IMR-90 (cell line): ENCODE measurements around the gene STAT5A. TPM values are rescaled to one million over a fixed set of nuclear protein-coding genes. Genes with fewer than 3 reads are reported as not detected.

ENCODE experiments used
- ATAC-seq: fragments of 200-7000 bp; cut with Tn5 transposase; 2 replicates; pipeline ENCODE4 v1.9.1; 2020; ENCODE audit warnings: low read depth, mild to moderate bottlenecking, moderate library complexity
- BruUV-seq: library from RNA; stranded (reverse); fragments of 400-500 nt; replicated peaks from 2 replicates; lab custom pipeline; 2021; lab: Mats Ljungman, UMichigan
- CTCF ChIA-PET: fragments of 300-600 bp; formaldehyde crosslinking; extraction: SDS; loops from one replicate; lab custom pipeline; 2021; ENCODE audit warnings: antibody characterized with exemption; lab: Yijun Ruan, JAX
- POLR2A ChIA-PET: fragments of 300-600 bp; sonication (Branson Sonifier 250); formaldehyde crosslinking; loops from one replicate; lab custom pipeline; 2022; ENCODE audit warnings: antibody characterized with exemption; ENCODE audit not compliant: unreplicated experiment; lab: Charles Lee
- DNase-seq: peaks from one replicate; pipeline ENCODE4 v3.0.0; 2013
- H2AFZ ChIP-seq: replicated peaks from 2 replicates; pipeline ENCODE3; 2013; ENCODE audit warnings: low read length, mild to moderate bottlenecking; ENCODE audit not compliant: poor library complexity
- H2AK5ac ChIP-seq: 2 replicates; pipeline ENCODE4 v1.6.1; 2013; ENCODE audit warnings: low read depth, low read length, inconsistent platforms
- H2AK9ac ChIP-seq: replicated peaks from 2 replicates; pipeline ENCODE3; 2013; ENCODE audit warnings: mild to moderate bottlenecking, low read depth, low read length, moderate library complexity; ENCODE audit not compliant: poor library complexity
- H2BK120ac ChIP-seq: 2 replicates; pipeline ENCODE4 v1.6.1; 2013; ENCODE audit warnings: low read depth, low read length, inconsistent platforms
- H2BK15ac ChIP-seq: 3 replicates; pipeline ENCODE4 v1.6.1; 2013; ENCODE audit warnings: low read depth, low read length, inconsistent platforms
- H2BK20ac ChIP-seq: 2 replicates; pipeline ENCODE4 v1.6.1; 2013; ENCODE audit warnings: low read depth, mild to moderate bottlenecking, inconsistent platforms, low read length, moderate library complexity
- H2BK5ac ChIP-seq: 2 replicates; pipeline ENCODE4 v1.6.1; 2013; ENCODE audit warnings: mild to moderate bottlenecking, low read depth, low read length, inconsistent platforms; ENCODE audit not compliant: poor library complexity, severe bottlenecking
- H3K14ac ChIP-seq: replicated peaks from 2 replicates; pipeline ENCODE4 v1.6.1; 2013; ENCODE audit warnings: low read depth, low read length, inconsistent platforms
- H3K18ac ChIP-seq: 2 replicates; pipeline ENCODE4 v1.6.1; 2013; ENCODE audit warnings: low read depth, low read length, control low read depth
- H3K23ac ChIP-seq: 2 replicates; pipeline ENCODE4 v1.6.1; 2013; ENCODE audit warnings: low read depth, low read length, inconsistent platforms
- H3K27ac ChIP-seq: 2 replicates; pipeline ENCODE4 v1.5.1; 2013; ENCODE audit warnings: mild to moderate bottlenecking, control low read depth, low read length; ENCODE audit not compliant: insufficient read depth
- H3K27me3 ChIP-seq: 2 replicates; pipeline ENCODE4 v1.6.1; 2013; ENCODE audit warnings: low read length; ENCODE audit not compliant: control insufficient read depth, insufficient read depth
- H3K36me3 ChIP-seq: 2 replicates; pipeline ENCODE4 v1.6.1; 2013; ENCODE audit warnings: low read length, mixed read lengths; ENCODE audit not compliant: control insufficient read depth, insufficient read depth
- H3K4ac ChIP-seq: 2 replicates; pipeline ENCODE4 v1.6.1; 2013; ENCODE audit warnings: low read depth, low read length, inconsistent platforms
- H3K4me1 ChIP-seq: 2 replicates; pipeline ENCODE4 v1.6.1; 2013; ENCODE audit warnings: low read length, mixed read lengths; ENCODE audit not compliant: control insufficient read depth, insufficient read depth
- H3K4me2 ChIP-seq: 2 replicates; pipeline ENCODE4 v1.6.1; 2013; ENCODE audit warnings: low read depth, mild to moderate bottlenecking, control low read depth, low read length, moderate library complexity
- H3K4me3 ChIP-seq: 2 replicates; pipeline ENCODE4 v1.5.1; 2013; ENCODE audit warnings: low read depth, mild to moderate bottlenecking, control low read depth, low read length, moderate library complexity; ENCODE audit not compliant: insufficient read depth
- H3K56ac ChIP-seq: 2 replicates; pipeline ENCODE4 v1.6.1; 2013; ENCODE audit warnings: low read length, inconsistent platforms; ENCODE audit not compliant: insufficient read depth; ENCODE audit errors: extremely low read depth
- H3K79me1 ChIP-seq, 2 experiments: 2 replicates each; pipeline ENCODE4 v1.6.1; 2013; ENCODE audit warnings: low read length in 2 of 2, inconsistent platforms in 1 of 2, low read depth in 1 of 2
- H3K9ac ChIP-seq: 2 replicates; pipeline ENCODE4 v1.6.1; 2013; ENCODE audit warnings: low read depth, low read length, control low read depth
- H3K9me1 ChIP-seq: 2 replicates; pipeline ENCODE4 v1.6.1; 2013; ENCODE audit warnings: low read length, inconsistent platforms; ENCODE audit not compliant: insufficient read depth
- H3K9me3 ChIP-seq: 2 replicates; pipeline ENCODE4 v1.6.1; 2013; ENCODE audit warnings: low read length; ENCODE audit not compliant: control insufficient read depth, insufficient read depth
- H4K20me1 ChIP-seq: 2 replicates; pipeline ENCODE4 v1.6.1; 2013; ENCODE audit warnings: low read length, inconsistent platforms; ENCODE audit not compliant: insufficient read depth
- H4K5ac ChIP-seq: 2 replicates; pipeline ENCODE4 v1.6.1; 2013; ENCODE audit warnings: mild to moderate bottlenecking, low read depth, low read length, control low read depth
- H4K8ac ChIP-seq, 2 experiments: 2 replicates each; pipeline ENCODE4 v1.6.1; 2013; ENCODE audit warnings: low read depth in 2 of 2, low read length in 2 of 2, control low read depth in 1 of 2, inconsistent platforms in 1 of 2
- H4K91ac ChIP-seq: 2 replicates; pipeline ENCODE4 v1.6.1; 2013; ENCODE audit warnings: low read depth, low read length, inconsistent platforms; ENCODE audit not compliant: insufficient read depth
- BHLHE40 ChIP-seq: fragments of 150-350 bp; IDR thresholded peaks from 2 replicates; pipeline ENCODE4 v1.6.1; 2016; ENCODE audit warnings: mild to moderate bottlenecking, low read depth, low read length
- CEBPB ChIP-seq: IDR thresholded peaks from 2 replicates; pipeline ENCODE4 v1.6.1; 2012; ENCODE audit warnings: low read depth, low read length, improper control_type of control experiment
- CHD1 ChIP-seq: IDR thresholded peaks from 2 replicates; pipeline ENCODE4 v1.6.1; 2012; ENCODE audit warnings: low read depth, low read length, improper control_type of control experiment
- CTCF ChIP-seq: conservative IDR thresholded peaks from 2 replicates; pipeline ENCODE4 v1.5.1; 2012; ENCODE audit warnings: mild to moderate bottlenecking, low read depth, low read length, improper control_type of control experiment
- USF2 ChIP-seq: fragments of 150-350 bp; IDR thresholded peaks from 2 replicates; pipeline ENCODE4 v1.6.1; 2017; ENCODE audit warnings: mild to moderate bottlenecking, antibody characterized with exemption, low read length, low read depth
- whole genome bisulfite sequencing, 2 experiments: methylation state at CpG; one replicate each; pipeline versions ENCODE4 v1.1.5 to v1.1.7; 2013; ENCODE audit warnings: missing lambda C conversion rate in 2 of 2; ENCODE audit not compliant: insufficient read length in 1 of 2; ENCODE audit errors: extremely low coverage in 2 of 2; 5-methylcytosine and 5-hydroxymethylcytosine counted together
- dilution Hi-C: fragments of 300-500 bp; cut with HindIII; formaldehyde crosslinking; loops from one replicate; pipeline ENCODE4 v1.14.3; 2018; ENCODE audit warnings: low sequenced_read_pairs; ENCODE audit not compliant: unreplicated experiment
- in situ Hi-C: fragments of 300-500 bp; cut with MboI; formaldehyde crosslinking; loops from 3 replicates; pipeline ENCODE4 v1.14.3; 2019; ENCODE audit warnings: low sequenced_read_pairs, inconsistent platforms, mixed read lengths
- intact Hi-C: fragments of 100-400 bp; cut with micrococcal nuclease; formaldehyde crosslinking; loops from 2 replicates; pipeline ENCODE4 v1.10.0; 2022
- polyA plus RNA-seq, 3 experiments: library from polyadenylated mRNA; depleted of rRNA; stranded (reverse); fragments of >200 nt; gene quantifications; 2 replicates each; pipeline ENCODE4 v1.2.3, GENCODE V29; 2012; ENCODE audit warnings: low replicate concordance in 1 of 3
- total RNA-seq: library from RNA; depleted of rRNA; stranded (reverse); fragments of >200 nt; gene quantifications from 2 replicates; pipeline ENCODE4 v1.2.3, GENCODE V29; 2012

Gene STAT5A
- total and polyA plus RNA-seq, 2 of the 4 experiments (the other 2 are of a cell fraction), result 1.3 to 1.4 TPM

GRCh38 chr17:42309986-42310786 is 21.9 kb downstream of the STAT5A start:
- peaks cover 23% of the 10 kb centered on the region for H3K36me3 ChIP-seq
- no peaks in the 10 kb centered on the region for H3K9me3 ChIP-seq
- H3K4me3 ChIP-seq, result no peak overlapping the region
- BruUV-seq, result no TSS peak
- 0 out of 4 replicates have a peak, but pooled peaks cover 0 to 5% of the 10 kb centered on the region in 2 experiments for H3K79me1 ChIP-seq
- no peak for ATAC-seq
- H4K8ac ChIP-seq, result no peak overlapping the region
- no peak for TF ChIP-seq USF2
- no peak for TF ChIP-seq CEBPB
- TF ChIP-seq CTCF, result no peak
- no peak for TF ChIP-seq CHD1
- no peak for TF ChIP-seq BHLHE40
- no peak overlapping the region for H4K5ac ChIP-seq
- intact Hi-C loops (loop anchor here (2.0 kb wide), 1 partner anchor 87 kb away; no protein-coding TSS in a partner anchor), in situ Hi-C loops (no loop called here), dilution Hi-C loops (no loop called here)
- H3K18ac ChIP-seq, result no peak overlapping the region
- H3K14ac ChIP-seq, result no peak overlapping the region
- no peak overlapping the region for H2BK120ac ChIP-seq
- no peak for DNase-seq
- H3K9ac ChIP-seq, result no peak overlapping the region
- no peak overlapping the region for H2BK20ac ChIP-seq
- H4K91ac ChIP-seq, result no peak overlapping the region
- CTCF ChIA-PET, result interaction anchor here (0.7 to 1.1 kb wide), 2 partner anchors 51 to 217 kb away, joined by 3 read pairs; no protein-coding TSS in a partner anchor
- no peak overlapping the region for H2BK5ac ChIP-seq
- peak overlapping the region; percentile 56; the same call in 1 of the 2 replicates for H2AK5ac ChIP-seq
- peak overlapping the region; percentile 18; the same call in 1 of the 2 replicates for H3K27ac ChIP-seq
- H3K9me1 ChIP-seq, result no peaks in the 10 kb centered on the region
- POLR2A ChIA-PET, result interaction anchor here (0.6 kb wide), 2 partner anchors 206 to 291 kb away, joined by 3 to 13 read pairs; partner anchors contain the start of gene NKIRAS2
- no peak overlapping the region for H2AK9ac ChIP-seq
- H2AFZ ChIP-seq, result no peak overlapping the region
- H3K56ac ChIP-seq, result no peak overlapping the region
- peaks cover 11% of the 10 kb centered on the region for H3K4me1 ChIP-seq
- no peak overlapping the region for H3K4ac ChIP-seq
- no peaks in the 10 kb centered on the region for H3K27me3 ChIP-seq
- H3K23ac ChIP-seq, result no peak overlapping the region
- H2BK15ac ChIP-seq, result no peak overlapping the region
- WGBS, 2 experiments, result 88% methylated on average over 8 of the region's 19 CpGs; no CpG with 5 or more reads in 1 of the 2 experiments
- H4K20me1 ChIP-seq, result no peaks in the 10 kb centered on the region
- H3K4me2 ChIP-seq, result no peak overlapping the region
